ENCODE data around the gene ADAMTS7.
A peak's percentile ranks its signal among the peaks of the same experiment; 100 is the strongest.
"Not testable (repeated sequence)": the region's sequence is repeated elsewhere in the genome, so short reads cannot be mapped to it uniquely, and the experiment has no call there.

The ADAMTS7 gene

DNA sequence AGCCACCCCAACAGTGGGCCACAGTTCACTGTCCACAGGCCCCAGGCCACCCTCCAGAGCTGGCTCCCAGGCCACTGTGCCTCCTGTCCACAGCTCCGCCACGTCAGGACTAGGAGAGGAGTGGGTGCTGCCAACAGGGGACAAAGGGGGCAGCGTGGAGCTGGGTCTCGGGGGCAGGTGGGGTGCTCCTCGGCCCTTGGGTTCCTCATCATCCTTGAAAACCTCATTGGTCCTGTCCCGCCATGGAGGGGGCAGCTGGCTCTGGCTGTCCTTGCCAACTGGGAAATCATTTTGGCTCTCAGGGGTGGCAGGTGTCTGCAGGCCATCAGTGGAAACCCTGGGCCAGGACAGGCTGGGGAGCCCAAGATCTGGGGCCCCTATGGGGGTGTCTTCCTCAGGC lies 45.2 kb downstream of the ADAMTS7 start:
- no peak for DNase-seq (ENCODE audit: low read depth)

DNA sequence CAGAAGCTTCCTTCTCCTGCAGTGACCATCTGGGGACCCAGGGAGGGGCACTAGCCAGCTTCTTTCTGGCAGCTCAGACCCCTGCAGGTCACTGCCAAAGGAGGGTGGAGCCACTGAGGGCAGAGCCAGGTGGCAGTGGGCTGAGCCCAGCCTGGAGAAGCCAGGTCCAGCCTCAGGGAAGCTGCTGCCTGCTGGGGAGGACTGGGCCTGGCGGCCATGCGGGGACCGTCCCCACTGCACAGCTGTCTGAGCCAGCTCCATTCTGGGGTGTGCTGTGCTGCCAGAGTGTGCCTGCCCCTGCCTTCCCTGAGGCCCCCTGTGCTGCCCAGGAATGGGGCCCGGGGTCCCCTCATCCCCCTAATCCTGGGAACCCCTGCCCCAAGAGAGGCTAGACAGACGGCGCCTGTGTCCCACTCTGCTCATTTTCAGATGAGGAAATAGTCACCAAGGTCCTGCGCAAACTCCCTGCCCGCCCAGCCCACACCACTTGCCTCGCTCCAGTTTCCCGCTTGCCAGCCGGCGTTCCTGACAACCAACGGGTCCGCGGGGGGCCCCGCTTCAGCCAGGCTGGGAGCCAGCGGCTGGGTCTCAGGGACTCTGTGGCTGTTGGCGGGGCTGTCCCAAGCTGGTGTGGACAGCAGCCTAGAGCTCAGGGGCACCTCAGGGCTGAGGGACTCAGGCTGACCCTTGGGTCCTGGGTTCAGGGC lies 46.0 kb downstream of the ADAMTS7 start:
- DNase-seq (ENCODE audit: low read depth) = not testable (repeated sequence)

DNA sequence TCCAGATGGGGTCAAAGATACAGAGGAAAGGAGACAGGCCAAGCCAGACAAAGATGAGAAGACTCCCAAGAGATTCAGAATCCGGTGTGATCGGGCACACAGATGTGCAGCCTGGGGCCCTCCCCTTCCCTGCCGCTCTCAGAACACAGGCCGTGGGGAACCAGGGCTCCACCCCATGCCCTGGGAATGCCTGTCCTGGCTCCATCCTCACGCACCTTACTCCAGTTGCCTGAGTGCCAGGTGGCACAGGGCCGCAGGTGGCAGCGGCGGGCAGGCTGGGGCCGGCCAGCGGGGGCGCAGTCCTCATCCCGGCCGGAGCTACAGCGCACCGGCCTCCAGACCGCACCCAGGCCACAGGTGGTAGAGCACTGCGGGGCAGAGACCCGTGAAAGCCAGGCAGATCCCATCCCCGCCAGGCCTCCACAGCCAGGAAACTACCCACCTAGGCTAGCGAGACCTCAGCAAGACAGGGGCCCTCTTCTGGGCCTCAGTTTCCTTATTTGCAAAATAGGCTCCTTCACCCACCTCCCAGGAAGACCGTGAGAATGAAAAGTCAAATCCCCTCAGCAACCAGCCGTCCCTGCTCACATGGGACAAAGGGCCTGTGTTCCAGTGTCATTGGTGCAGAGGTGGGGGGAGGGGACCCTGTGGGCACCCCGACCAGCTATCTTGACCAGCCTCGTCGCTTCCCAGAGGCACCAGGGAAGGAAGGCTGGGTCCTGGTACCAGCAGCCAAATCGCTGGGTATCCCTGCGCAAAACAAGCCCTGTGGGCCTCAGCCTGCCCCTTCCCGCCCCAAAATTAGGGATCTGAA lies 46.7 kb downstream of the ADAMTS7 start:
- not testable (repeated sequence) for DNase-seq (ENCODE audit: low read depth)

DNA sequence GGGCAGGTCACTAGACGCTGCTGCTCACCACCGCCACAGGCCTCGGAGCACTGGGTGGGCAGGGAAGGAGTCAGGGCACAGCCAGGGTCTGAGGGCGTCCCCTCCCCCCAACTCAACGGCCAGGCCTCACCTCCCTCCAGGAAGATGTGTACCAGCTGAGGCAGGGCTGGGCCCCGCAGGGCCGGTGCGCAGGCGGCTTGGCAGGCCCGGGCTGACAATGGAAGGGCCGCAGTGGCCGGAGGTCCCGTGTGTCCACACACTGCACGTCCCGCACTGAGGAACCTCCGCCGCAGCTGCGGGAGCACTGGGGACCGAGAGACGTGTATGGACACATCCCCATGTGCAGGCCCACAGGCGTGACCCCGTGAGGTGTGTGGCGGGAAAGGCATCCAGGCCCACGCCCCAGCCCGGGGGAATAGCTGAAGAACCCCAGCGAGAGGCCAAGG lies 47.4 kb downstream of the ADAMTS7 start:
- DNase-seq (ENCODE audit: low read depth) = no peak

DNA sequence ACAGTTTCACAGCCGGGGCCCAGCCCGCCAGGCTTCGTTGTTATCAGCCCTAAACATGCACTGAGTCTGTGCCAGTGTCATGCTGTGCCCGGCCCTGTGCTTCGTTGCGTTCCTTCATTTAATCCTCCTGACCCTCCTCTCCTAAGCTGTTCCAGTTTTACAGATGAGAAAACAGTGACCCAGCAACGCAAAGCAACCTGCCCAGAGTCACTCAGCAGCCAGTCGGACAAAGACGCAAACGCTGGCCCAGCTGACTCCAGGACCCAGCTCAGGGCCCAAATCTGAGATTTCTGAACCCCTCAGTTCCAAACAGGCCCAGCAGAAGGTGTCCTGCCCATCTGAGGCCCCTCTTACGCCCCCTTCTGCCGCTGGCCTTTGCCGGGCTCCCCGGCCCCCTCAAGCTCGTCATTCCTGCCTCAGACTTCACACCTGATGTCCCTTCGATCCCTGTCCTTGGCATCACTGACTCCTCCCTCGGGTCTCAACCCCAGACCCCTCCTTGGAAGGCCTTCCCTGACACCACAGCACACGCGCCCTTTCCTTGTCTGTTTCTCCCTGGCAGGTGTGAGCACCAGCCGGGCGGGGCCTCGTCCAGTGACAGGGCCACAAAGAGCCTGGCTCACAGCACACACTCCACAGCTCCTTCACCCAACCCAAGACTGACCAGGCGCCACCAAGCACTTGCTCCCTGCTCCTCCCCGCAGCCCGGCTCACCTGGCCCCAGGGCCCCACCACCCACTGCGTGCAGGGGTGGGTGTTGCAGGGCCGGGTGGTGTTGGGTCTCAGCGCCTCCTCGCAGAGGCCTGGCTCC lies 48.1 kb downstream of the ADAMTS7 start:
- no peak for DNase-seq (ENCODE audit: low read depth)

DNA sequence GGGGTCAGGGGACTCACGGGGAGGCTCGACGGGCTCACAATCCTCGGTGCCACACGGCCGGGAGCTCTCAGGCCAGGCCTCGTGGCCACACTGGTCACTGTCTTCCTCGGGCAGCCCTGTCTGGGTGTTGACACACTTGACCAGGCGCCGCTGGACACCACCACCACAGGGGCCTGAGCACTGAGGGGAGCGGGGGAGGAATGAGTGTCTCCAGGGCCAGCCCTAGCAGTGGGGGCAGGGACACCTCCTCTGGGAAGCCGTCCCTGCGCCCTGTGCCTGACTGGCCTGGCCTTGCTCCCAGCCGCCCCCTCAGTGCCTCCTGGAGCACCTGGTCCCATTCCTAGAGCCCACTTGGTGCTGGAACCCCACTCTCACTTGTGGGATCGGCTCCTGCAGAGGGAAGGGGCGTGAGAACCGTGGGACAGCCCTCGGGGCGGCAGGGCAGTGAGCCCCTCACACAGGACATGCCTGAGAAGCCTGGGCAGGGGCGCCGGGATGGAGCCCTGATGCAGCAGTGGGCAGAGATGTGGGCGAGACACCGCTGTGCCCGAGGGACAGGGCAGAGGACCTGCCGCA lies 48.8 kb downstream of the ADAMTS7 start:
- not testable (repeated sequence) for DNase-seq (ENCODE audit: low read depth)

DNA sequence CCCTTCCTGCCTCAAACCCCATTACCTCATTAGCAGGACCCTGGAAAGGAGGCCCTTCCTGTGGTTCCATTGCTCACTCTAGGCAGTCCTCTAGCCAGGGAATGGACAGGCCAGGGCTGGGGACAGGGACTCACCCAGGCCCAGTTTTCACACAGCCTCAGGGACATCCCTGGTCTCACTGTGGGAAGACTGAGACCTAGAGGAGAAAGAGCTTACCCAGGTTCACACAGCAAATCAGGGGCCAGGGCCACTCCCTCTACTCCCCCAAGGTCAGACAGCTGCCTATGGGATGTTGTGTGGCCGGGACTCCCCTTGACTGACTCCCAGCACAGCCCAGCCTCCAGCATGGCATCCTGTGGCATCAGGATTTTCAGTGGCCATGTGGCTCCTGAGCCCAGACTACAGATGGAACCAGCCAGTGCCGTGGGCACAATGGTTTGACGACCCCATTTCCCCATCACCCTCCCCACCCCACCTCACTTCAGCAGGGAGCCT lies 49.3 kb downstream of the ADAMTS7 start:
- no peak for DNase-seq (ENCODE audit: low read depth)

DNA sequence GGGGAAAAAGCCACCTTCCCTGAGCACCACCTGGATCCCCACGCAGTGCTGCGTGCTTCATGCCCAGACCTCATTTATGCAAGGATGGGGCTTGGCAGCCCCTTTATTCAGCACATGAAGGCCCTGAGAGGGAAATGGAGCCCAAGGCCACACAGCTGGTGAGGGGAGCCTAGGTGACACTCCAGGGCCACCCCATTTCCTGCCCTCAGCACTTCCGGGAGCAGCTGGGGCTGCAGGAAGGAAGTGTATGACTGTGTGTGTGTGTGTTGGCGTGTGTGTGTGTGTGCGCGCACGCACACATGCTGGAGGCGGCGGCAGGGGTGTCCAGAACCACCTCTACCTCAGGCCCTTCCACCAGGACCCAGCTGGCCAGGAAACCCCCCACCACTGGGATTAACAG lies 49.8 kb downstream of the ADAMTS7 start:
- peak; percentile 71 for DNase-seq (ENCODE audit: low read depth)

DNA sequence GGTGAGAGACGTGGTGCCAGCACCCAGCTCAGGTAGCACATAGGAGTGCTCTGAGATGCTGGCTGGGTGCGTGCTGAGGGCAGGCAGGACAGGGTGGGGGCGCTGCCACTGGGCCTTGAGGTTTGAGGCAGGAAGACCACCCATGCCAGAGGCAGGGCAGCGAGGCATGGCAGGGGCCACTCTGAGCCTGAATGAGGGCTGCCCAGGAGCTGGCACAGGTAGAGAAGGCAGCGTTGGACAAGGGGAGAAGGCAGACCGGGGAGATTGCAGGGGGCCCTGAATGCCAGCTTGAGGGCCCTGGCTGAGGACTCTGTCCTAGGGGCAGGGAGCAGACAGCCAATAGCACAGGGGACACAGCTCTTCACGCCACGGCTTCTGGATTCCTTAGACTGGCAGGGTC lies 50.2 kb downstream of the ADAMTS7 start:
- DNase-seq (ENCODE audit: low read depth) = no peak

DNA sequence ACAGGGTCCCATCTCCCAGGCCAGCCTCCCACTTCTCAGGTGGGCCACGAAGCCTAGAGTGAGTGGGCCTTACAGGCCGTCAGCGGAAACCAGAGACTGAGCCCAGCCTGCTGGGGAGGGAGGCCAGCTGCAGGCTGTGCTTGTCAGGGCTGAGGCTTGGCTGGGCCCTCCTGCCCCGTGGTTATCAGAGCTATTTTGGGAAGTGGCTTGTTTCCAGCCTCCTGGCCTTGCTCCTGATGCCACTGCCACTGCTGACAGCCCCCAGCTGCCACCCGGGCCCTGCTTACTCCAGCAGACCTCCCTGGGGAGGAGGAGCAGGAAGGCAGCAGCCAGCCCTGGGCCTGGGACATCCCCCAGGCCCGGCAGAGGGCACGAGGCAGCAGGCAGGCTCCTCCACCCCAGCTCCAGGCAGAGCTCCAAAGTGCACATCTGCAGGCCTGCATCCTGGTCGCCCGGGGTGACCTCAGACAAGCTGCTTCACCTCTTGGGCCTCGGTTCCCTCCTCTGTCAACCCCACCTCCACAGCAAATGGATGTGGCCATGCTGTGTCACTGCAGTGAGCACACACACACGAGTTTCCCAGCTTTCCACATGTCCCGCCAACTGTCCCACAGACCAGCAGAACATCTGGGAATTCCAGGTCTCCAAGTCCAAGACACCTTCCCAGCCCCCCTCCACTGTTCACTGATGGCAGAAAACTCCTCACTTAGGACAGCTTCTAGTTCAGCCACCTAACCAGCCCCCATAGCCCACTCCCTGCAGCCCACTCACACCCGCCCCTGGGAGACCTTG lies 51.0 kb downstream of the ADAMTS7 start:
- not testable (repeated sequence) for DNase-seq (ENCODE audit: low read depth)

DNA sequence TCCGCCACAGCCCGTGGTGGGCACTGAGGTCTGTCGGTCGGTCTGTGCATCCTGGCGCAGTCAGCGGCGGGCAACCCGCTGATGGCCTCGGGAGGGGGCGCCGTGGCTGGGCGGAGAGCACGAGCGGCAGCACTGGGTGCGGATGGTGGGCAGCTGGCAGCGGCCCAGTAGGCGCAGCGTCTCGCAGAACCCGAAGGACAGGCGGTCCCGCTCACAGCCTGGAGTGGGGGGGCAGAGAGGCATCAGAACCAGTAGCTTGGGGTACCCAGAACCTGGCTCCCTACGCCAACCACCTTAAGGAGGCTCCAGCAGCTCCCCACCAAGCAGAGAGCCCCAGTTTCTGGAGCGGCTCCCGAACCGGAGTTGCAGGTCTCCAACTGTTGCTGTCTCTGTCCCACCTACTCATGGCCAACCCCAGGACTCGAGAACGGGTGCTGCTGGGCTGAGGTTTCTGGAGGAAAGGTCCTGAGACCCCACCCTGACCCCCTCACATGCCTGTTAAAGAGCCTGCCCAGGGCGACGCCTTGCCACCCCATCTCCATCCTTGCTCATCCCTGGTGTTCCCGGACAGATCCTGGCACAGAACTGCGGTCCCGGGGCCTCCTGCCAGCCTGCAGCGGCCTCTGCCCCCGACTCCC lies 51.8 kb downstream of the ADAMTS7 start:
- DNase-seq (ENCODE audit: low read depth) = not testable (repeated sequence)

DNA sequence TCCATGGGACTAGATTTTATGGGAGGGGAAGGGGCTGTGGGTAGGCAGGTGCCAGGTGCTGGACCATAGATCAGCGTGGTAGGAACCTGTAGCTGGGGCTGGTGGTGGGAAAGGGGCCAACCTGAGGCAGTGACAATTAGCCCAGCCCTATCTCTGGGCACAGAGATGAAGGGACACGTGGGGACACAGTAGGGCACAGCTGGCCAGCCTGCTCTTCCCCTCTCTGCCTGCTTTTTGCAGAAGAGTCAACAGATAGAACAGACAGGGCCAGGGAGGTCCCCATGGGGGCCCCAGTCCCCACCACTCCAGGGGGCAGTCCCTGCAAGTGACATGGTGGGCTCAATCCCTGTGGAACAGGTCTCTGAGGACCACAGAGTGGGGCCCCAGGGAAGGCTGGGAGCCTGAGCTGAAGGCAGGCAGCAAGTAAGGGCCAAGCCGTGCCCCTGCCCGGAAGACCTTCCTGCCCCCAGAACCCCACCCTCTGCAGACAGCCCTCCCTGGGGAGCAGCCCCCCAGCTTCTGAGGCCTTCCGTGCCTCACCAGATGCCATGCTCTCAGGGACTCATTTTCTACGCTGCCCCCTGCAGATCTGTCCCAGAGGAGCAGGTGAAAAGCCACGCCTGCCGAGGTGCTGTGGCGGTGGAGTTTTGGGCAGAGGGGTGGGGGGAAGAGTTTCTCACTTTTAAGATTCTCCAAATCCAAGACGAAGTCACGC lies 52.6 kb downstream of the ADAMTS7 start:
- DNase-seq (ENCODE audit: low read depth) = not testable (repeated sequence)

DNA sequence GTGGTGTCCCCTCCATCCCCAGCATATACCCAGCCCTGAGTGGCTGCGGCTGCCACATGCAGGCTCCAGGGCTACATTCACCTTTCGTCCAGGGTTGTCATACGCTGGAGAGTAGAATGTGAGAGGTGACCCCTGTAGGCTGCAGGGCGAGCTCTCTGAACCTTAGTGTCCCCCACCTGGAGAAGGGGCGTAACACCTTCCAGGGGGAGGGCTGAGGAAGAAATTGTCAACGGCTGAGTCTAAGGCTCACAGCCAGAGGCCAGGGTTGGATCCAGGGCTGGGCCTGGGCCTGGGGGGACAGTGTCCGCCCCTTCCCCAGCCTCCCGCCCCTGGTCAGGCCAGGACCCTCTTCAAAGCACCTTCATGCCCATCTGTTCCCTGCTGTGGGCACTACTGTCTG lies 53.2 kb downstream of the ADAMTS7 start:
- DNase-seq (ENCODE audit: low read depth) = not testable (repeated sequence)

DNA sequence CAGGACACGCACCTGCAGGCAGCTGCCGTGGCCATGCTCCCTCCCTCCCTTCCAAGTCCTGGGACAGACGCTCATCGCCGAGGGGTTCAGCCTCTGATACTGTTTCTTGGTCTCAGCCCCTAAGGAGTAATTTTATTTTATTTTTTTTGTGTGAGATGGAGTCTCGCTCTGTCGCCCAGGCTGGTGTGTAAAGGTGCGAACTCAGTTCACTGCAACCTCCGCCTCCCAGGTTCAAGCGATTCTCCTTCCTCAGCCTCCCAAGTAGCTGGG lies 53.7 kb downstream of the ADAMTS7 start:
- no peak for DNase-seq (ENCODE audit: low read depth)

DNA sequence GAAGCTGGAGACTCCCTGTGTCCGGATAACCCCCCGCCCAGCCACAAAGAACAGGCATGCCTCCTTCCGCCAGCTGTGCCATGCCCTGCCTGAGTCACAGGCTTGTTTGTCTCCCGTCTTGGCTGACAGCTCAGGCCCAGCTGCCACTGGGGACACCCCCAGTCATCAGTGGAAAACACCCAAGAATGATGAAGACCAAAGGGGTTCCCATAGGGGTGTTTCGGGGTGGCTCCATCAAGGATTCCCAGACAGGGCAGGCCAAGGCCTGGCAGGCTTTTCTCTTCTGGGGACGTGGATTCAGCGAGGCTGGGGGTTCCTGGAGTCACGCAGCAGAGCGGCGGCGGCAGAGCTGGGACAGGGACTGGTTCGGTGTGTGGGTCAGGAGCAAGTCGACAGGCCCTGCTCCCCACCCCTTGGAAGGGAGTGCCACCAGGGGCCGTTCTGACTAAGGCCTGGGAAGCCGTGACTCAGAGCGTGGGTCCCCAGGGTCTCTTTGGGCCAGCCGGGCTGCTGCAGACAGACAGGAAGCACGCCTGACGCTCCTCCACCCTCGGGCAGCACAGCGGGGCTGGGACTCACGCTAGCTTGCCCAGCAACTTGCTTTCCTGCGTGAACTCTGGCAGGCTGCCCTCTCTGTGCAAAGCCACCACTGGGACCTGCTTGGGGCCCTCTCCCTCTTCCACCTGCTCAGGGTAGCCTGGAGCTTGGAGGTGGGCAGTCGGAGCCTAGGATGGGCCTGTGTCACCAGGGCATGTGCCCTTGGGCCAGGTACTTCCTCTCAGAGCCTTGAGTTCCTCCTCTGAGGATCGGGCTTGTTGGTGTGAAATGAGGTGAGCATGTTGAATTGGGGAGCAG lies 54.3 kb downstream of the ADAMTS7 start:
- DNase-seq (ENCODE audit: low read depth) = not testable (repeated sequence)

DNA sequence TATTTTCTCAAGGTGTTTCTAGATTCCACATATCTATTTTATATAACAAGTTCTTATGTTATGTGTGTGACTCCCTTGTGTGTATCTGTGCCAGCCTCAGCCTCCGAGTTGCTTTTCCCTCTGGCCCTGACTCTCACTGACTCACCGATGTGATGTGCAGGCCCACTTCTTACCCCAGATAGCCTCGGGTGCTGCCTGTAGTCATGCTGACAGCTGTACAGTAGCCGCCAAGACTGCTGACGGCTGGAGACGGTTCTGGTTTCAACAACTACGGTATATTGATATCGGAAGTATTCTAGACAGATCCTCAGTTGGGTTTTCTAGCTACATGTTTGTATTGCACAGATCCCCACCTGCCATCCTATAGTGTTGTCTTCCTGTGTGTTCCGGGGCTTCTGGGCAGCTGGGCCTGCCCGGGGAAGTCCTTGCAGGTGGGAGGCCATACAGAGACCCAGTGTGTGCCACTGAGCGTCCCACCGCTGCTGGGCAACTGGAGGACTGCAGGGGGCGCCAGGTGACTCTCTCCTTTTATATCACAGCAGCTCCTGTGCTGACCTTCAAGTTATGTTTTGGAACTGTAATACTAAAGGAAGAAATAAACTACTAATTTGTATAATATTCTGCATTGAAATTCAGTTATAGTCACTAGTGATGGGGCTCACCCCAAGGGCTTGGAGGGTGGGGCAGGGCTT lies 55.2 kb downstream of the ADAMTS7 start:
- not testable (repeated sequence) for DNase-seq (ENCODE audit: low read depth)

DNA sequence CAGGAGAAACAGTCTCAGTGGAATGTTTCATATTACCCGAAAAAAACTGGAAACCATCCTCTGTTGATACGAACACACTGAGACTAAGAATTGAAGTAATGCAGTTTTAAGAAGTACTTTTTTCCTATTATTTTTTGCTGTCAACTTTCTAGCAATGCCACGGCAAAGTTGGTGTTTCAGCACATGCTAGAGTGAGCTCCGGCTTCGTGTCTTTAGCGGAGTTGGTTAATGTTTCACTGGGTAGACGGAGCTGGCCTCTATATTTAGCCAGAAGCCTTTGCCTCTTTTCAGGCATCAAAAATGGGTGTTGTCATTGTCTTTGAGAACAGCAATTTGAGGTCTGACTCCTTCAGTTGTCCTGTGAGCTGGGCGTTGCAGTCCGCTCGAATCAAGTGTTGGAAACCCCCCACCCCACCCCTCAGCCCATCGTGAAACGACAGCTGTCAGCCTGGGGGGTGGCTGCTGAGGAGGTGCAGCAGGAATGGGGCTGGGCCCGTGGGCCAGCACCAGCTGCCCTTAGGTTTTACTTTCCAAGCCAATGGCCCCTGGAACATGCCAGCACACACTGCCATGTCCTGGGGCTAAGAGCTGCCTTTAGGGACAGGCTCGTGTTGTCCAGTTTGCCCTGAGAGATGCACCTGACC lies 56.5 kb downstream of the ADAMTS7 start:
- not testable (repeated sequence) for DNase-seq (ENCODE audit: low read depth)
